A549 (cell line): ENCODE results near the gene MED4. TPM values are rescaled to one million over a fixed set of nuclear protein-coding genes. Genes with fewer than 3 reads are reported as not detected.

Source experiments
- ATAC-seq, 2 experiments: fragments of 200-7000 bp in 1 of 2; fragments of >200 bp in 1 of 2; cut with Nextera tagmentation in 1 of 2; cut with Tn5 transposase in 1 of 2; 3 replicates each; pipeline versions ENCODE4 v1.8.0 to v1.9.1; 2018 to 2020; ENCODE audit warnings: mild to moderate bottlenecking in 1 of 2, moderate library complexity in 1 of 2
- CTCF ChIA-PET: fragments of 300-600 bp; sonication (Branson Sonifier 250); formaldehyde crosslinking; extraction: SDS; loops from one replicate; lab custom pipeline; 2021; ENCODE audit warnings: antibody characterized with exemption, inconsistent platforms; lab: Yijun Ruan, JAX
- POLR2A ChIA-PET: fragments of 350-600 bp; formaldehyde crosslinking; extraction: SDS; loops from one replicate; lab custom pipeline; 2021; ENCODE audit warnings: antibody characterized with exemption, inconsistent platforms; lab: Yijun Ruan, JAX
- DNase-seq, 2 experiments: peaks; one replicate each; pipeline versions ENCODE4 v3.0.0 to v3.0.0-alpha.2; 2011 to 2016; ENCODE audit warnings: low read depth in 1 of 2, low spot score in 1 of 2
- FAIRE-seq: peaks from 2 replicates; lab custom pipeline; 2011; peaks lifted over from hg19 to GRCh38; lab: Jason Lieb, UNC
- H3K27ac ChIP-seq, 2 experiments: fragments of >200 bp; sonication (Bioruptor Twin); formaldehyde crosslinking; 3 replicates each; pipeline ENCODE4 v1.5.1; 2016 to 2017
- H3K4me1 ChIP-seq: fragments of >200 bp; sonication (Bioruptor Twin); formaldehyde crosslinking; 3 replicates; pipeline ENCODE4 v1.6.1; 2016
- H3K4me2 ChIP-seq: fragments of >200 bp; sonication (Bioruptor Twin); formaldehyde crosslinking; 3 replicates; pipeline ENCODE4 v1.6.1; 2016
- H3K4me3 ChIP-seq: fragments of >200 bp; sonication (Bioruptor Twin); formaldehyde crosslinking; 3 replicates; pipeline ENCODE4 v1.5.1; 2016
- H3K9me3 ChIP-seq: fragments of >200 bp; sonication (Bioruptor Twin); formaldehyde crosslinking; 3 replicates; pipeline ENCODE4 v1.6.1; 2016
- BCL3 ChIP-seq: fragments of >200 bp; sonication (Bioruptor Twin); formaldehyde crosslinking; IDR thresholded peaks from 3 replicates; pipeline ENCODE4 v1.6.1; 2016
- CBX2 ChIP-seq: fragments of 200-600 bp; sonication (generic); IDR thresholded peaks from 2 replicates; pipeline ENCODE4 v1.6.1; 2016; ENCODE audit warnings: low read depth, mild to moderate bottlenecking, borderline replicate concordance
- CBX8 ChIP-seq: fragments of 200-600 bp; sonication (generic); IDR thresholded peaks from 2 replicates; pipeline ENCODE4 v1.6.1; 2016
- CTCF ChIP-seq: fragments of >200 bp; sonication (Bioruptor Twin); formaldehyde crosslinking; IDR thresholded peaks from 3 replicates; pipeline ENCODE4 v1.5.1; 2016
- EP300 ChIP-seq, 2 experiments: fragments of >200 bp; sonication (Bioruptor Twin); formaldehyde crosslinking; IDR thresholded peaks; 2 replicates in 1 of 2; 3 replicates in 1 of 2; pipeline ENCODE4 v1.6.1; 2016 to 2017
- FOSL2 ChIP-seq, 2 experiments: fragments of 450-650 bp in 1 of 2; fragments of >200 bp in 1 of 2; sonication (Bioruptor Twin) in 1 of 2; formaldehyde crosslinking; IDR thresholded peaks; 2 replicates each; pipeline versions ENCODE4 v1.5.0 to v1.6.1; 2016 to 2020; ENCODE audit warnings: mild to moderate bottlenecking in 1 of 2, moderate library complexity in 1 of 2
- FOXS1 ChIP-seq: fragments of 250-450 bp; sonication (Bioruptor Pico); IDR thresholded peaks from 2 replicates; pipeline ENCODE4 v1.5.0; 2020; ENCODE audit warnings: mild to moderate bottlenecking, moderate library complexity
- GATA3 ChIP-seq: IDR thresholded peaks from 2 replicates; pipeline ENCODE4 v1.6.1; 2012; ENCODE audit warnings: borderline replicate concordance
- HES2 ChIP-seq: fragments of >200 bp; sonication (Bioruptor Twin); formaldehyde crosslinking; IDR thresholded peaks from 2 replicates; pipeline ENCODE4 v1.6.1; 2016
- HEYL ChIP-seq: fragments of 250-450 bp; sonication (Bioruptor Pico); IDR thresholded peaks from 2 replicates; pipeline ENCODE4 v1.8.0; 2021; ENCODE audit warnings: mild to moderate bottlenecking, moderate library complexity
- HOXA7 ChIP-seq: fragments of 250-450 bp; sonication (Bioruptor Pico); IDR thresholded peaks from 2 replicates; pipeline ENCODE4 v1.5.0; 2020; ENCODE audit warnings: mild to moderate bottlenecking, moderate library complexity
- JUNB ChIP-seq: fragments of >200 bp; sonication (Bioruptor Twin); formaldehyde crosslinking; IDR thresholded peaks from 2 replicates; pipeline ENCODE4 v1.6.1; 2016
- MAFK ChIP-seq: fragments of 450-650 bp; IDR thresholded peaks from 2 replicates; pipeline ENCODE4 v1.6.1; 2014; ENCODE audit not compliant: partially characterized antibody
- MYC ChIP-seq: IDR thresholded peaks from 2 replicates; pipeline ENCODE4 v1.6.1; 2012; ENCODE audit warnings: mild to moderate bottlenecking, inconsistent platforms, low read length, improper control_type of control experiment, borderline replicate concordance
- RARB ChIP-seq: fragments of 250-450 bp; sonication (Bioruptor Pico); IDR thresholded peaks from 2 replicates; pipeline ENCODE4 v1.8.0; 2021; ENCODE audit warnings: mild to moderate bottlenecking, moderate library complexity
- REST ChIP-seq: fragments of 200-600 bp; sonication (generic); IDR thresholded peaks from 2 replicates; pipeline ENCODE4 v1.6.1; 2016; ENCODE audit warnings: antibody characterized with exemption, mild to moderate bottlenecking, moderate library complexity
- RFX5 ChIP-seq: fragments of 450-650 bp; IDR thresholded peaks from 2 replicates; pipeline ENCODE4 v1.7.1; 2014; ENCODE audit warnings: antibody characterized with exemption, mild to moderate bottlenecking, moderate library complexity
- RNF2 ChIP-seq: fragments of 200-600 bp; sonication (generic); IDR thresholded peaks from 2 replicates; pipeline ENCODE4 v1.6.1; 2016; ENCODE audit warnings: low read depth, mild to moderate bottlenecking, antibody characterized with exemption, moderate library complexity, borderline replicate concordance
- SMC3 ChIP-seq: fragments of >200 bp; sonication (Bioruptor Twin); formaldehyde crosslinking; IDR thresholded peaks from 3 replicates; pipeline ENCODE4 v1.6.1; 2018; ENCODE audit warnings: inconsistent platforms
- USF2 ChIP-seq: fragments of 450-650 bp; IDR thresholded peaks from 2 replicates; pipeline ENCODE4 v1.6.1; 2014; ENCODE audit warnings: antibody characterized with exemption
- ZC3H11A ChIP-seq: fragments of 450-650 bp; IDR thresholded peaks from 2 replicates; pipeline ENCODE4 v1.6.1; 2014; ENCODE audit warnings: antibody characterized with exemption, mild to moderate bottlenecking
- WGBS: methylation state at CpG from one replicate; pipeline ENCODE4 v1.1.6; 2017; ENCODE audit errors: missing lambda C conversion rate; 5-methylcytosine and 5-hydroxymethylcytosine counted together
- polyA plus RNA-seq, 4 experiments: library from polyadenylated mRNA; depleted of rRNA in 3 of 4; stranded (reverse); fragments of >200 nt; fragmentation: RNase III in 1 of 4; extraction: RNeasy Plus Mini Kit Qiagen cat#74134 plus additional on column Dnase treatment in 1 of 4; gene quantifications; 2 replicates in 3 of 4; 3 replicates in 1 of 4; pipeline ENCODE4 v1.2.3, GENCODE V29; 2011 to 2017

The MED4 gene
- polyA plus RNA-seq, 2 of the 4 experiments (the other 2 are of a cell fraction) = 30.5 to 41.9 TPM

- H3K4me2 ChIP-seq = no peak overlapping the region
- TF ChIP-seq HEYL (CRISPR knock-in tag) (no peak), MAFK (no peak)
- H3K4me1 ChIP-seq = no peaks in the 10 kb centered on the region
- no peak overlapping the region for H3K27ac ChIP-seq
- 78% methylated on average over 8 of the region's 8 CpGs for WGBS
- DNase-seq = no peak
- no peak for ATAC-seq
- ChIA-PET CTCF (no interaction called here), POLR2A (no interaction called here)
- no peaks in the 10 kb centered on the region for H3K9me3 ChIP-seq
- H3K4me3 ChIP-seq = no peak overlapping the region
- FAIRE-seq = no peak
These were observed 28.9 kb upstream of the MED4 start for GRCh38 chr13:48123812-48124211.

- H3K4me3 ChIP-seq = no peak overlapping the region
- H3K4me2 ChIP-seq = no peak overlapping the region
- no peak overlapping the region for H3K27ac ChIP-seq
- DNase-seq (no peak), ATAC-seq (no peak), FAIRE-seq (no peak)
- POLR2A ChIA-PET = no interaction called here
- TF ChIP-seq CBX8 = no peak
- TF ChIP-seq MYC = no peak
- TF ChIP-seq EP300 (IDR thresholded peaks at IDR 0.05) = no peak
- TF ChIP-seq HES2 = no peak
- TF ChIP-seq FOXS1 (CRISPR knock-in tag) = no peak
- TF ChIP-seq BCL3 = no peak
- TF ChIP-seq ZC3H11A = no peak
- no peak for TF ChIP-seq MAFK
- TF ChIP-seq CBX2 = no peak
- no peak for TF ChIP-seq USF2
- TF ChIP-seq RNF2 = no peak
- TF ChIP-seq RARB = no peak
- TF ChIP-seq SMC3 = no peak
- TF ChIP-seq GATA3 = no peak
- no peak for TF ChIP-seq FOSL2 (IDR thresholded peaks at IDR 0.05)
- TF ChIP-seq FOSL2 (CRISPR knock-in tag; IDR thresholded peaks at IDR 0.05) = no peak
- TF ChIP-seq JUNB = no peak
- no peak for TF ChIP-seq CTCF
- TF ChIP-seq HOXA7 (CRISPR knock-in tag) = no peak
- no peak for TF ChIP-seq REST
- TF ChIP-seq RFX5 = no peak
- no peaks in the 10 kb centered on the region for H3K9me3 ChIP-seq
- CTCF ChIA-PET = interaction anchor here (0.6 kb wide), 1 partner anchor 15 kb away, joined by 3 read pairs; no protein-coding TSS in a partner anchor
- 92% methylated on average over 4 of the region's 4 CpGs for WGBS
- no peaks in the 10 kb centered on the region for H3K4me1 ChIP-seq
These were observed 26.8 kb upstream of the MED4 start for GRCh38 chr13:48121733-48122132.
